HG03565 (cell line): ENCODE measurements around the gene DISC1.

Experiments used
- ATAC-seq: cut with Tn5 transposase; IDR thresholded peaks from one replicate; pipeline ENCODE4 v1.9.1; 2021; ENCODE audit warnings: mild to moderate bottlenecking, moderate library complexity; ENCODE audit not compliant: unreplicated experiment

Gene DISC1

GRCh38 chr1:232018231-232019025 lies 391.8 kb downstream of the DISC1 start:
- ATAC-seq, result no peak

GRCh38 chr1:232019026-232019340 lies 392.4 kb downstream of the DISC1 start:
- no peak for ATAC-seq

GRCh38 chr1:232020352-232020751 lies 393.8 kb downstream of the DISC1 start:
- no peak for ATAC-seq

GRCh38 chr1:232029315-232029714 lies 402.7 kb downstream of the DISC1 start:
- no peak for ATAC-seq

GRCh38 chr1:232031156-232031555 lies 404.6 kb downstream of the DISC1 start:
- ATAC-seq, result no peak

GRCh38 chr1:232033285-232033684 lies 406.7 kb downstream of the DISC1 start:
- ATAC-seq, result no peak

GRCh38 chr1:232034556-232034955 lies 408.0 kb downstream of the DISC1 start:
- no peak for ATAC-seq

GRCh38 chr1:232036181-232036933 lies 409.8 kb downstream of the DISC1 start:
- ATAC-seq, result no peak

- no peak for ATAC-seq
Observed at GRCh38 chr1:232037774-232038388, 411.3 kb downstream of the DISC1 start.

GRCh38 chr1:232038706-232039677 lies 412.4 kb downstream of the DISC1 start:
- ATAC-seq, result no peak

GRCh38 chr1:232040260-232040659 lies 413.7 kb downstream of the DISC1 start:
- ATAC-seq, result no peak

GRCh38 chr1:232044728-232045127 lies 418.1 kb downstream of the DISC1 start:
- no peak for ATAC-seq

- ATAC-seq, result no peak
Observed at GRCh38 chr1:232045139-232045994, 418.8 kb downstream of the DISC1 start.

GRCh38 chr1:232046451-232047306 lies 420.1 kb downstream of the DISC1 start:
- no peak for ATAC-seq

GRCh38 chr1:232047473-232047872 lies 420.9 kb downstream of the DISC1 start:
- ATAC-seq, result no peak

- ATAC-seq, result no peak
Observed at GRCh38 chr1:232048481-232048880, 421.9 kb downstream of the DISC1 start.

- ATAC-seq, result no peak
Observed at GRCh38 chr1:232049335-232049734, 422.7 kb downstream of the DISC1 start.

- ATAC-seq, result no peak
Observed at GRCh38 chr1:232057217-232057895, 430.8 kb downstream of the DISC1 start.
